IMR-90 (cell line): ENCODE data around the gene PARD3. TPM values are rescaled to one million over a fixed set of nuclear protein-coding genes. Genes with fewer than 3 reads are reported as not detected.

Experiments
- ATAC-seq: fragments of 200-7000 bp; cut with Tn5 transposase; 2 replicates; pipeline ENCODE4 v1.9.1; 2020; ENCODE audit warnings: low read depth, mild to moderate bottlenecking, moderate library complexity
- BruUV-seq: library from RNA; stranded (reverse); fragments of 400-500 nt; replicated peaks from 2 replicates; lab custom pipeline; 2021; lab: Mats Ljungman, UMichigan
- CTCF ChIA-PET: fragments of 300-600 bp; formaldehyde crosslinking; extraction: SDS; loops from one replicate; lab custom pipeline; 2021; ENCODE audit warnings: antibody characterized with exemption; lab: Yijun Ruan, JAX
- POLR2A ChIA-PET: fragments of 300-600 bp; sonication (Branson Sonifier 250); formaldehyde crosslinking; loops from one replicate; lab custom pipeline; 2022; ENCODE audit warnings: antibody characterized with exemption; ENCODE audit not compliant: unreplicated experiment; lab: Charles Lee
- DNase-seq: peaks from one replicate; pipeline ENCODE4 v3.0.0; 2013
- H2AFZ ChIP-seq: replicated peaks from 2 replicates; pipeline ENCODE3; 2013; ENCODE audit warnings: low read length, mild to moderate bottlenecking; ENCODE audit not compliant: poor library complexity
- H2AK5ac ChIP-seq: 2 replicates; pipeline ENCODE4 v1.6.1; 2013; ENCODE audit warnings: low read depth, low read length, inconsistent platforms
- H2AK9ac ChIP-seq: replicated peaks from 2 replicates; pipeline ENCODE3; 2013; ENCODE audit warnings: mild to moderate bottlenecking, low read depth, low read length, moderate library complexity; ENCODE audit not compliant: poor library complexity
- H2BK120ac ChIP-seq: 2 replicates; pipeline ENCODE4 v1.6.1; 2013; ENCODE audit warnings: low read depth, low read length, inconsistent platforms
- H2BK15ac ChIP-seq: 3 replicates; pipeline ENCODE4 v1.6.1; 2013; ENCODE audit warnings: low read depth, low read length, inconsistent platforms
- H2BK20ac ChIP-seq: 2 replicates; pipeline ENCODE4 v1.6.1; 2013; ENCODE audit warnings: low read depth, mild to moderate bottlenecking, inconsistent platforms, low read length, moderate library complexity
- H2BK5ac ChIP-seq: 2 replicates; pipeline ENCODE4 v1.6.1; 2013; ENCODE audit warnings: mild to moderate bottlenecking, low read depth, low read length, inconsistent platforms; ENCODE audit not compliant: poor library complexity, severe bottlenecking
- H3K14ac ChIP-seq: replicated peaks from 2 replicates; pipeline ENCODE4 v1.6.1; 2013; ENCODE audit warnings: low read depth, low read length, inconsistent platforms
- H3K18ac ChIP-seq: 2 replicates; pipeline ENCODE4 v1.6.1; 2013; ENCODE audit warnings: low read depth, low read length, control low read depth
- H3K23ac ChIP-seq: 2 replicates; pipeline ENCODE4 v1.6.1; 2013; ENCODE audit warnings: low read depth, low read length, inconsistent platforms
- H3K27ac ChIP-seq: 2 replicates; pipeline ENCODE4 v1.5.1; 2013; ENCODE audit warnings: mild to moderate bottlenecking, control low read depth, low read length; ENCODE audit not compliant: insufficient read depth
- H3K27me3 ChIP-seq: 2 replicates; pipeline ENCODE4 v1.6.1; 2013; ENCODE audit warnings: low read length; ENCODE audit not compliant: control insufficient read depth, insufficient read depth
- H3K36me3 ChIP-seq: 2 replicates; pipeline ENCODE4 v1.6.1; 2013; ENCODE audit warnings: low read length, mixed read lengths; ENCODE audit not compliant: control insufficient read depth, insufficient read depth
- H3K4ac ChIP-seq: 2 replicates; pipeline ENCODE4 v1.6.1; 2013; ENCODE audit warnings: low read depth, low read length, inconsistent platforms
- H3K4me1 ChIP-seq: 2 replicates; pipeline ENCODE4 v1.6.1; 2013; ENCODE audit warnings: low read length, mixed read lengths; ENCODE audit not compliant: control insufficient read depth, insufficient read depth
- H3K4me2 ChIP-seq: 2 replicates; pipeline ENCODE4 v1.6.1; 2013; ENCODE audit warnings: low read depth, mild to moderate bottlenecking, control low read depth, low read length, moderate library complexity
- H3K4me3 ChIP-seq: 2 replicates; pipeline ENCODE4 v1.5.1; 2013; ENCODE audit warnings: low read depth, mild to moderate bottlenecking, control low read depth, low read length, moderate library complexity; ENCODE audit not compliant: insufficient read depth
- H3K56ac ChIP-seq: 2 replicates; pipeline ENCODE4 v1.6.1; 2013; ENCODE audit warnings: low read length, inconsistent platforms; ENCODE audit not compliant: insufficient read depth; ENCODE audit errors: extremely low read depth
- H3K79me1 ChIP-seq, 2 experiments: 2 replicates each; pipeline ENCODE4 v1.6.1; 2013; ENCODE audit warnings: low read length in 2 of 2, inconsistent platforms in 1 of 2, low read depth in 1 of 2
- H3K9ac ChIP-seq: 2 replicates; pipeline ENCODE4 v1.6.1; 2013; ENCODE audit warnings: low read depth, low read length, control low read depth
- H3K9me1 ChIP-seq: 2 replicates; pipeline ENCODE4 v1.6.1; 2013; ENCODE audit warnings: low read length, inconsistent platforms; ENCODE audit not compliant: insufficient read depth
- H3K9me3 ChIP-seq: 2 replicates; pipeline ENCODE4 v1.6.1; 2013; ENCODE audit warnings: low read length; ENCODE audit not compliant: control insufficient read depth, insufficient read depth
- H4K20me1 ChIP-seq: 2 replicates; pipeline ENCODE4 v1.6.1; 2013; ENCODE audit warnings: low read length, inconsistent platforms; ENCODE audit not compliant: insufficient read depth
- H4K5ac ChIP-seq: 2 replicates; pipeline ENCODE4 v1.6.1; 2013; ENCODE audit warnings: mild to moderate bottlenecking, low read depth, low read length, control low read depth
- H4K8ac ChIP-seq, 2 experiments: 2 replicates each; pipeline ENCODE4 v1.6.1; 2013; ENCODE audit warnings: low read depth in 2 of 2, low read length in 2 of 2, control low read depth in 1 of 2, inconsistent platforms in 1 of 2
- H4K91ac ChIP-seq: 2 replicates; pipeline ENCODE4 v1.6.1; 2013; ENCODE audit warnings: low read depth, low read length, inconsistent platforms; ENCODE audit not compliant: insufficient read depth
- BHLHE40 ChIP-seq: fragments of 150-350 bp; IDR thresholded peaks from 2 replicates; pipeline ENCODE4 v1.6.1; 2016; ENCODE audit warnings: mild to moderate bottlenecking, low read depth, low read length
- CEBPB ChIP-seq: IDR thresholded peaks from 2 replicates; pipeline ENCODE4 v1.6.1; 2012; ENCODE audit warnings: low read depth, low read length, improper control_type of control experiment
- CHD1 ChIP-seq: IDR thresholded peaks from 2 replicates; pipeline ENCODE4 v1.6.1; 2012; ENCODE audit warnings: low read depth, low read length, improper control_type of control experiment
- CTCF ChIP-seq: conservative IDR thresholded peaks from 2 replicates; pipeline ENCODE4 v1.5.1; 2012; ENCODE audit warnings: mild to moderate bottlenecking, low read depth, low read length, improper control_type of control experiment
- ELK1 ChIP-seq: fragments of 150-350 bp; IDR thresholded peaks from 2 replicates; pipeline ENCODE4 v1.6.1; 2016; ENCODE audit warnings: low read depth, mild to moderate bottlenecking, low read length, moderate library complexity, borderline replicate concordance
- FOS ChIP-seq: fragments of 150-350 bp; IDR thresholded peaks from 2 replicates; pipeline ENCODE4 v1.6.1; 2016; ENCODE audit warnings: low read depth, low read length
- MAFK ChIP-seq: IDR thresholded peaks from 2 replicates; pipeline ENCODE4 v1.6.1; 2012; ENCODE audit warnings: low read depth, low read length, improper control_type of control experiment
- MAZ ChIP-seq: IDR thresholded peaks from 2 replicates; pipeline ENCODE4 v1.6.1; 2012; ENCODE audit warnings: low read depth, mild to moderate bottlenecking, low read length, improper control_type of control experiment, moderate library complexity, borderline replicate concordance
- MXI1 ChIP-seq: IDR thresholded peaks from 2 replicates; pipeline ENCODE4 v1.6.1; 2012; ENCODE audit warnings: low read depth, mild to moderate bottlenecking, low read length, moderate library complexity, borderline replicate concordance
- NFE2L2 ChIP-seq: fragments of 150-350 bp; IDR thresholded peaks from 2 replicates; pipeline ENCODE4 v1.6.1; 2016; ENCODE audit warnings: low read depth, mild to moderate bottlenecking, low read length
- POLR2A ChIP-seq: IDR thresholded peaks from 2 replicates; pipeline ENCODE4 v1.6.1; 2012; ENCODE audit warnings: mild to moderate bottlenecking, low read depth, low read length
- RAD21 ChIP-seq: IDR thresholded peaks from 2 replicates; pipeline ENCODE4 v1.6.1; 2012; ENCODE audit warnings: low read length, improper control_type of control experiment
- RCOR1 ChIP-seq: IDR thresholded peaks from 2 replicates; pipeline ENCODE4 v1.6.1; 2012; ENCODE audit warnings: mild to moderate bottlenecking, low read length, improper control_type of control experiment; ENCODE audit not compliant: insufficient replicate concordance
- RFX5 ChIP-seq: IDR thresholded peaks from 2 replicates; pipeline ENCODE4 v1.8.0; 2012; ENCODE audit warnings: low read depth, mild to moderate bottlenecking, low read length, moderate library complexity
- SMC3 ChIP-seq: fragments of 150-350 bp; IDR thresholded peaks from 2 replicates; pipeline ENCODE4 v1.6.1; 2016; ENCODE audit warnings: low read depth, mild to moderate bottlenecking, antibody characterized with exemption, low read length, moderate library complexity
- USF2 ChIP-seq: fragments of 150-350 bp; IDR thresholded peaks from 2 replicates; pipeline ENCODE4 v1.6.1; 2017; ENCODE audit warnings: mild to moderate bottlenecking, antibody characterized with exemption, low read length, low read depth
- WGBS, 2 experiments: methylation state at CpG; one replicate each; pipeline versions ENCODE4 v1.1.5 to v1.1.7; 2013; ENCODE audit warnings: missing lambda C conversion rate in 2 of 2; ENCODE audit not compliant: insufficient read length in 1 of 2; ENCODE audit errors: extremely low coverage in 2 of 2; 5-methylcytosine and 5-hydroxymethylcytosine counted together
- dilution Hi-C: fragments of 300-500 bp; cut with HindIII; formaldehyde crosslinking; loops from one replicate; pipeline ENCODE4 v1.14.3; 2018; ENCODE audit warnings: low sequenced_read_pairs; ENCODE audit not compliant: unreplicated experiment
- in situ Hi-C: fragments of 300-500 bp; cut with MboI; formaldehyde crosslinking; loops from 3 replicates; pipeline ENCODE4 v1.14.3; 2019; ENCODE audit warnings: low sequenced_read_pairs, inconsistent platforms, mixed read lengths
- intact Hi-C: fragments of 100-400 bp; cut with micrococcal nuclease; formaldehyde crosslinking; loops from 2 replicates; pipeline ENCODE4 v1.10.0; 2022
- polyA plus RNA-seq, 3 experiments: library from polyadenylated mRNA; depleted of rRNA; stranded (reverse); fragments of >200 nt; gene quantifications; 2 replicates each; pipeline ENCODE4 v1.2.3, GENCODE V29; 2012; ENCODE audit warnings: low replicate concordance in 1 of 3
- total RNA-seq: library from RNA; depleted of rRNA; stranded (reverse); fragments of >200 nt; gene quantifications from 2 replicates; pipeline ENCODE4 v1.2.3, GENCODE V29; 2012

Gene PARD3
- total and polyA plus RNA-seq, 2 of the 4 experiments (the other 2 are of a cell fraction) = 14.6 to 37.5 TPM

GRCh38 chr10:34551295-34551694 is 263.8 kb downstream of the PARD3 start:
- no peak overlapping the region for H3K56ac ChIP-seq
- H3K4me1 ChIP-seq = peaks cover 5% of the 10 kb centered on the region
- no peak overlapping the region for H2BK120ac ChIP-seq
- no peaks in the 10 kb centered on the region for H3K9me3 ChIP-seq
- 0 out of 2 replicates have a peak, but pooled peaks cover 3% of the 10 kb centered on the region for H3K9me1 ChIP-seq
- H4K5ac ChIP-seq = no peak overlapping the region
- no peak overlapping the region for H3K27ac ChIP-seq
- in situ Hi-C loops = no loop called here
- no peak overlapping the region for H3K4me2 ChIP-seq
- no peaks in the 10 kb centered on the region for H3K27me3 ChIP-seq
- BruUV-seq = no TSS peak
- H2AFZ ChIP-seq = no peak overlapping the region
- no peak overlapping the region for H3K14ac ChIP-seq
- H4K8ac ChIP-seq = no peak overlapping the region
- H2AK5ac ChIP-seq = no peak overlapping the region
- intact Hi-C loops = no loop called here
- POLR2A ChIA-PET = no interaction called here
- no peak overlapping the region for H2AK9ac ChIP-seq
- no peak overlapping the region for H3K9ac ChIP-seq
- no peaks in the 10 kb centered on the region for H3K36me3 ChIP-seq
- CTCF ChIA-PET = no interaction called here
- 100% methylated on average over 4 of the region's 4 CpGs; no CpG with 5 or more reads in 1 of the 2 experiments for WGBS, 2 experiments
- H3K23ac ChIP-seq = no peak overlapping the region
- H2BK20ac ChIP-seq = no peak overlapping the region
- H2BK5ac ChIP-seq = no peak overlapping the region
- dilution Hi-C loops = no loop called here
- DNase-seq (no peak), ATAC-seq (no peak)
- no peak overlapping the region for H3K18ac ChIP-seq
- no peak overlapping the region for H4K91ac ChIP-seq
- no peak for TF ChIP-seq SMC3
- no peak for TF ChIP-seq FOS
- TF ChIP-seq RCOR1 = no peak
- TF ChIP-seq NFE2L2 = no peak
- TF ChIP-seq MAFK = no peak
- TF ChIP-seq CHD1 = no peak
- TF ChIP-seq USF2 = no peak
- no peak for TF ChIP-seq BHLHE40
- TF ChIP-seq CTCF = no peak
- no peak for TF ChIP-seq ELK1
- no peak for TF ChIP-seq RAD21
- no peak for TF ChIP-seq MAZ
- no peak for TF ChIP-seq CEBPB
- TF ChIP-seq MXI1 = no peak
- TF ChIP-seq POLR2A = no peak
- TF ChIP-seq RFX5 = no peak
- H2BK15ac ChIP-seq = no peak overlapping the region
- no peak overlapping the region for H3K4me3 ChIP-seq
- no peak overlapping the region for H3K4ac ChIP-seq
- no peaks in the 10 kb centered on the region for H4K20me1 ChIP-seq
- H3K79me1 ChIP-seq = peaks cover 3 to 25% of the 10 kb centered on the region in 2 experiments; a peak in 3 of 4 replicates
